ENCODE measurements around the gene TBC1D22A. TPM values are rescaled to one million over a fixed set of nuclear protein-coding genes. Genes with fewer than 3 reads are reported as not detected.
A peak's percentile ranks its signal among the peaks of the same experiment; 100 is the strongest.

TBC1D22A gene
- total RNA-seq, 1 donor from 2014 or later: 87.8 TPM

GRCh38 chr22:47063071-47063509, 300.6 kb downstream of the TBC1D22A start:
- no peak for TF ChIP-seq CTCF (IDR thresholded peaks at IDR 0.05)
- DNase-seq (ENCODE audit: low spot score in 2 of 2): peak in 1 of 2 donors; percentile 45
- no peak overlapping the region for H3K4me3 ChIP-seq
- no peaks in the 10 kb centered on the region for H3K4me1 ChIP-seq
- intact Hi-C loops (cut with DNase I): no loop called here
- H3K27me3 ChIP-seq: no peaks in the 10 kb centered on the region
- H3K36me3 ChIP-seq: peaks cover 6 to 15% of the 10 kb centered on the region in 2 donors
- H3K27ac ChIP-seq: no peak overlapping the region
- no peaks in the 10 kb centered on the region for H3K9me3 ChIP-seq

GRCh38 chr22:47063606-47064005, 301.2 kb downstream of the TBC1D22A start:
- no peaks in the 10 kb centered on the region for H3K4me1 ChIP-seq
- no peaks in the 10 kb centered on the region for H3K9me3 ChIP-seq
- TF ChIP-seq CTCF (IDR thresholded peaks at IDR 0.05): no peak
- DNase-seq (ENCODE audit: low spot score in 2 of 2): peak in 1 of 2 donors; percentile 18
- intact Hi-C loops (cut with DNase I): no loop called here
- no peaks in the 10 kb centered on the region for H3K27me3 ChIP-seq
- H3K36me3 ChIP-seq: peaks cover 6 to 15% of the 10 kb centered on the region in 2 donors
- no peak overlapping the region for H3K27ac ChIP-seq
- H3K4me3 ChIP-seq: no peak overlapping the region

- Histone ChIP-seq H3K27me3 (no peaks in the 10 kb centered on the region), H3K4me3 (no peak overlapping the region), H3K9me3 (no peaks in the 10 kb centered on the region), H3K36me3 (peaks cover 6 to 15% of the 10 kb centered on the region in 2 donors), H3K4me1 (no peaks in the 10 kb centered on the region), H3K27ac (no peak overlapping the region)
- TF ChIP-seq CTCF (IDR thresholded peaks at IDR 0.05): no peak
- peak in 1 of 2 donors; percentile 52 for DNase-seq (ENCODE audit: low spot score in 2 of 2)
- intact Hi-C loops (cut with DNase I): no loop called here
These were observed 301.6 kb downstream of the TBC1D22A start for GRCh38 chr22:47064016-47064415.

GRCh38 chr22:47064416-47064815, 302.0 kb downstream of the TBC1D22A start:
- Histone ChIP-seq H3K27ac (no peak overlapping the region), H3K4me3 (no peak overlapping the region), H3K27me3 (no peaks in the 10 kb centered on the region), H3K4me1 (no peaks in the 10 kb centered on the region), H3K9me3 (no peaks in the 10 kb centered on the region), H3K36me3 (peaks cover 6 to 15% of the 10 kb centered on the region in 2 donors)
- peak in 1 of 2 donors; percentile 11 for DNase-seq (ENCODE audit: low spot score in 2 of 2)
- intact Hi-C loops (cut with DNase I): no loop called here
- TF ChIP-seq CTCF (IDR thresholded peaks at IDR 0.05): no peak

- intact Hi-C loops (cut with DNase I): no loop called here
- Histone ChIP-seq H3K27me3 (no peaks in the 10 kb centered on the region), H3K4me1 (no peaks in the 10 kb centered on the region), H3K36me3 (peaks cover 3 to 14% of the 10 kb centered on the region in 2 donors), H3K4me3 (no peak overlapping the region), H3K9me3 (no peaks in the 10 kb centered on the region), H3K27ac (no peak overlapping the region)
- TF ChIP-seq CTCF (IDR thresholded peaks at IDR 0.05): no peak
- peak in 1 of 2 donors; percentile 46 for DNase-seq (ENCODE audit: low spot score in 2 of 2)
These were observed 303.5 kb downstream of the TBC1D22A start for GRCh38 chr22:47065756-47066615.

All from ascending aorta (tissue), 2 donors.